ENCODE data around the gene NIM1K.

DNA sequence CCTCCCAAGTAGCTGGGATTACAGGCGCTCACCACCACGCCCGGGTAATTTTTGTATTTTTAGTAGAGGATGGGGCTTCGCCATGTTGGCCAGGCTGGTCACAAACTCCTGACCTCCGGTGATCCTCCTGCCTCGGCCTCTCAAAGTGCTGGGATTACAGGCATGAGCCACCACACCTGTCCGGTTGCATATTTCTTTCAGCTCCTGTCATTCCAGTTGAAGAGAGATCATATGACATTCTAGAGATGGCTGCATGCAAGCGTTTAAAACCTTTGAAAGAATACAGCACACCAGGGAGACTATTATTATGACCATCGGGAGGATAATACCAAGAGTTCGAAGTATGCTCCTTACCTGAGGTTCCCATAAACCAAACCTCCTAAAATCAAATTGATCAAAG lies 9.6 kb upstream of the NIM1K start:
- TF ChIP-seq EZH2 (IDR thresholded peaks at IDR 0.05; ENCODE audit: insufficient read depth, poor library complexity, severe bottlenecking): no peak
- no peak for TF ChIP-seq EZH2phosphoT487 (IDR thresholded peaks at IDR 0.05; ENCODE audit: insufficient read depth, low read depth)

Measured in GM23248 (cell line).